GM21529 (cell line): ENCODE measurements around the gene MTHFD1L.
"Not testable (repeated sequence)": the region's sequence is repeated elsewhere in the genome, so short reads cannot be mapped to it uniquely, and the experiment has no call there.

ENCODE experiments used
- ATAC-seq: cut with Tn5 transposase; IDR thresholded peaks from one replicate; pipeline ENCODE4 v1.9.1; 2021; ENCODE audit not compliant: unreplicated experiment

MTHFD1L gene

DNA sequence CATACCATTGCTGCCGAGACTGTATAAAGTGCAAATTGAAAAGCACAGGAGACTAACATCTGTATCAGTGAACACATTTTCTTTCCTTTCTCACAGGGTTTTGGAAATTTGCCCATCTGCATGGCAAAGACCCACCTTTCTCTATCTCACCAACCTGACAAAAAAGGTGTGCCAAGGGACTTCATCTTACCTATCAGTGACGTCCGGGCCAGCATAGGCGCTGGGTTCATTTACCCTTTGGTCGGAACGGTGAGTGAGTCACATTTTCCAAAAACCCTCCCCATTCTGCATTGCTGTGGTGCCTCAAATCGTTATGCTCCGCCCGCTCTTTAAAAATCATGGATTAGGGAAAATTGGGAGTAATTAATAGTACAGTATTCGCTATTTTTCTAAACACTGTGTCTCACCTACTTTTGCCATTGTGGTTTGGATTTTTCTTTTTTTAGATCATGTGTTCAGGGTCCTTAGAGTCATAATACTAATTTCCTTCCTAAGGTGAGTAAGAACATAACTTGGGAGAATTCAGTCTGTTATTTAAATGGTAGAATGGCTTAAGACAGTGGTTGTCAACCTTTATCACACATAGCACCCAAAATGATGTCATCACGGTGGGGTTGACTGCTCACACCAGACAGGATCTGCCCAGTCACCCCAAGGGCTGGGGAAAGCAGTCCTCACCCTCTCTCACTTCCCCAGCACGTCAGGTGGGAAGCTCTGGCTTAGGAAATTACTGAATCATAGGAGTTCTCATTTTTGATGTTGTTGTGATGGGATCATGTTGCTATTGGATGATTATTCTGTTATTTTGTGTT, 171.6 kb downstream of the MTHFD1L start:
- ATAC-seq, result no peak

DNA sequence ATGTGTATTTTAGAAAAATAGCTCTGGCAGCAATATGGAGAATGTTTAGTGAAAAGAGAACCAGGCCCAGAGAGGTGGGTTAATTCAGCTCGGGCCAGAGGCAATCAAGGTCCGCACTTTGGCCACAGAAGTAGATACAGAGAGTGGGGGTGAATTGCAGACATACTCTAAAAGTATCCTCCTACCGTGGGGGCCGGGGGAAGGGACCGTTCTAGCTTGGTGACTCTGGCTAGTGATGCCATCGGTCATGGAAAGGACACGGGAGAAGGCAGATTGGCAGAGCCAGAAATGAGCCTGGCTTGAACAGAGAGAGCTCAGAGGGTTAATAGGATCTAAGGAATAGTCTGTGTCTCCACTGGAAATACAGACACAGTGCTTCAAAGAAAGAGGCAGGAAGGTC, 173.1 kb downstream of the MTHFD1L start:
- ATAC-seq, result no peak

DNA sequence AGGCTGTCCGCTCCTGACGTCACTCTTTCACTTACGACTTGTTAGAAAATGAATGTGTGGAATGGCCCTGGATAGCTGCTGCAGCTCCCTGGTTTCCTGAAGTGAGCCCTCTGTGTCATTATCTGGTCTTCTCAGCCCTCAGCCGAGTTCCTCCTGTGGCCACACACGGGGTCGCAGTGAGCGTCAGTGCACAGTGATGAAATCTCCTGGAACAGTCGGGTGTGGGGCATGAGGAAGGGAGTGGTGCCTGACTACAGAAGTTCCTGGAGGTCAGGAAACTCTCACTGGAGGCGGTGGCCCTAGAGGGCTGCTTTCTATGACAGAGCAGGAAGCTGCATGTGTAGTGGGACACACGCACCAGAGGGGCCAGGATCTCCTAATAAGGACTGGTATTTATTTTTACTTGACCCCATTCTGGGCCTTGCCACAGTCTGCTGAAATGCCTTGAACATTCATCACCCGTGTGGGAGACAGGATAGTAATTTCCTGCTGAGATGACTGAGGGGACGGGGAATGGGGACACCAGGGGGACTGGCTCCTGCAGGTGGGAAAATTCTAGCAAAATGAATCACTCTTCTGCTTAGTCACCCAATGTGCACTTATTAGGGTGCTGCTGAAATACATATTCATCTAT, 175.5 kb downstream of the MTHFD1L start:
- ATAC-seq, result not testable (repeated sequence)

DNA sequence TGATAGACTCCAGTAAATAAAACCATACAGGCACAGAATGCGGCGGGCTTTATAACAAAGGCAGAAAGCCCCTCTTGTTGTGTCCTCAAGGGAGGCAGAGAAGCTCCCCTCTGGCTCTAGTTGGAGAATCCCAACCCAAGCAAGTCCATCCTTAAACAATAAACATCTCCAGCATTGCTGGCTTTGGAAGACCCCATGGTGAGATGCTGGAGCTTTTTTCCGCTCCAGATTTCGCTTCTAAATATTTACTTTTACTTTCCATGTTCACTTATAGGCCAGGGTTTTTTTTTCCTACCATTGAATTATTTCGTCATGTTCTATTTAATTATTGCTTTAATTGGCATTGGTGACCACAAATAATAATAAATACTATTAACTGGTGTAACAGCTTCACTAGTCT, 176.2 kb downstream of the MTHFD1L start:
- ATAC-seq, result no peak

DNA sequence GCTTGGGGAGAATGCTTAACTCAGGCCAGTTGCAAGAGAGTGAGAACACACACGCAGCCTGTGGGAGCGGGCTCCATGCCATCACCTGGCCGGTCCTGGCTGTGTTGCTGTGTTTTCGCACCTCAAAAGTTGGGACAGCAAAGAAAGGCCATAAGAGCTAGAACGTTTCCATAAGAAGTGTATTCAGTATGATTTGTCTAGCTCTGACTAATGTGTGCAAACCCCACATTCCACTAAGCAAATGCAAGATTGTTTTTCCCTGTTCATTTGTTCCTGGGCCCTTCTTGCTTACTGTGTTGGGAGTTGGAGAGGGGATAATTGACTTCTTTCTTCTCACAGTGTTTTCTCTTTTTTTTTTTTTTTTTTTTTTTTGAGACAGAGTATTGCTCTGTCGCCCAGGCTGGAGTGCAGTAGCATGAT, 177.4 kb downstream of the MTHFD1L start:
- not testable (repeated sequence) for ATAC-seq

DNA sequence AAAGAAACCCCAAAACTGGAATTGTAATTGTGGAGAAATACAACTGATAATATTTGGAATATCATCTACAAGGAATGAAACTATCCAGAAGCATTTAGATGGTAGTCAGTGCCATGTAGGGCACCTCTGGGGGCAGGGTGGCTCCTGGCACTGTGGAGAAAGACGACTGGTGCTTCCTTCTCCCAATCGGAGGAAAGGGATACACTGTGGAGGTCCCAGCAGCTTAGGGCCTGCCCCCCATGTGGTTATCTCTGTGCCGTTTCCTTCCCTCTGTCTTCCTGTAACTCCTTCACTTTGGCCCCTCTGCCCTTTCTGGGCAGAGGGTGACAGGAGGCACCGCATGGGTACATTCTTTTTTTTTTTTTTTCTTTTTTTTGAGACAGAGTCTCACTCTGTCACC, 178.4 kb downstream of the MTHFD1L start:
- ATAC-seq, result no peak

DNA sequence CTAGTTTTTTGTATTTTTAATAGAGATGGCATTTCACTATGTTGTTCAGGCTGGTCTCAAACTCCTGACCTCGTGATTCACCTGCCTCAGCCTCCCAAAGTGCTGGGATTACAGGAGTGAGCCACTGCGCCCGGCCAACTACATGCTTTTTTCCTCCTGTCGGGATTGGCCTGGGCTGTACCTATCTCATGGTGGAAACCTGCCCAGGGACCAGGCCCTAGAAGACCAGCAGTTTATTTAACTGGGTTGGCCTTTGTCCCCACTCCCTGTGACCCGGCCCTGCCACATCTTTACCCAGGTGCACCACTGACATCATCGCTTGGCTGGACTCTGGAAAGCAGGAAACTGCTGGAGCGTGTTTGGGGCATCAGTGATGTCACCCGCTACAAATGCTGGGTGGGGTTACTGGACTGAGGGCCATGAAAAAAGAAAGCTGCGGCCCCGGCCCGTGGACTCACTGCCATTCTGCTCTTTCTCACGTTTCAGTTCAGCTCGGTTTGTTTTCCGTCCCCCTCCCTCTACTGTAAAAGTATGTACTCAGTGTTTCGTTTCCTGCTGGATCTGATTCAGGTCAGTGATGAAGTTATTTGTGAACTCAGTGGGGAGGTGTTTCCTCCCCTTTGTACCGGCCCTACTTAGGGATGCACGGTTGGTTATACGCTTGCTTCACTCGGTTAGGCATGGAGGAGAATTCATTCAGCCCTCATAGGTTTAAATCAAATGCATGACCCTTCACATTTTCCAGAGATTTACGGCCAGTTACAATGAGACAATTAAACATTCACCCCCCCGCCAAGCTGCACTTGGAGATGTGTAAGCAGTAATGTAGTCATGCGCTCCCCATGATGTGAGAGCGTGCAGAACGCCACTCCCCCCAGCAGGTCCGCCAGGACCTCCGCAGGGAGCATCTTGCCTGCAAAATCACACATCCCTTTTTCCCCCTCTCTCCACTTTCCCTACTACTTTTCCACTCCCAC, 179.3 kb downstream of the MTHFD1L start:
- ATAC-seq, result no peak

DNA sequence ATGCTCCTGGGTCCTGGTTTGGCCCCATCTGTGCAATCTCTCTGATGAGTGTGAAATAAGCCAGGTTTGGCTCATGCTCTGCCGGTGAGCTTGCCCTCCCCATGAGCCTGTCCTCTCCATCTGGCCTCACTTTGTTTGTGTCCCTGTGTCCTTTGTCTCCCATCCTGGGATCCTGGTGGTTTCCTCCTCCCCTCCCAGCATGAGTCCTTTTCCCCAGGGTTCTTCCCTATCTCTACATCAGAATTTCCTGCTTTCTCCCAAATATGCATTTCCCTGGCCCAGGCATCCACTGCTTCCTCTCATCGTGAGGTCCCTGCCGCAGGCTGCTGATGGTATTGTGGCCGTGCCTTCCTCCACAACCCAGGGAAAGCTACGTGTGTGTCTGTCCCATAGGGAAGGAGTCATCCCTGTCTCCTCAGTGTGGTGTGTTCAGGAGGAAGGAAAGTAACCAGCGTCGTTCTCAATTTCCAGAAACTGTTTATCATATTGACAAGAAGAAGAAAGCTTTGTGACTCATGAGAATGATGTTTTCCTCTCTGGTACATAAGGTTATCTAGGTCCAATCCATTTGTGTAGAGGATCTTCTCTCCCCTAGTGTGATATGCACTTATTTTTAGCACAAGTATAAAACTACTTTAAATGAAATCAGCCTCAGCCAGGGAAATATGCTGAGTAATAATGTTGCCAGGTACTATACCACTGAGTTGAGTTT, 180.2 kb downstream of the MTHFD1L start:
- ATAC-seq, result not testable (repeated sequence)

DNA sequence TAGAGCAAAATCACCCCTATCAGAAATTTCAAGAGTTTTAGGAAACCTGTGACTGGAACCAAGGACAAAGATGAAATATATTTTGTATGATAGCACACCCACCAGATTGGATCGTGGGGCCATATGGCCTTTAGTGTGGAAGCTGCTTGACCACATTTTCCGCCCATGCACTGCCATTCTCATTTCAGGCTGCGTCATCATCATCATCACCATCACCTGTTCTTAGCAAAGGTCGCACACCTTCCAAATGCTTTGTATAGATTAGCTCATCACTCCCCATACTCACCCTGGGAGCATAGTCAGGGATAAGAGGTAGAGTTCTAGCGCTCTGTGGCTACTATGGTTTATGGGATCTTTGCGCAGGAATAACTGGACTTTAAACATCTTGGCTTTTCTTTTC, 185.7 kb downstream of the MTHFD1L start:
- ATAC-seq, result no peak

DNA sequence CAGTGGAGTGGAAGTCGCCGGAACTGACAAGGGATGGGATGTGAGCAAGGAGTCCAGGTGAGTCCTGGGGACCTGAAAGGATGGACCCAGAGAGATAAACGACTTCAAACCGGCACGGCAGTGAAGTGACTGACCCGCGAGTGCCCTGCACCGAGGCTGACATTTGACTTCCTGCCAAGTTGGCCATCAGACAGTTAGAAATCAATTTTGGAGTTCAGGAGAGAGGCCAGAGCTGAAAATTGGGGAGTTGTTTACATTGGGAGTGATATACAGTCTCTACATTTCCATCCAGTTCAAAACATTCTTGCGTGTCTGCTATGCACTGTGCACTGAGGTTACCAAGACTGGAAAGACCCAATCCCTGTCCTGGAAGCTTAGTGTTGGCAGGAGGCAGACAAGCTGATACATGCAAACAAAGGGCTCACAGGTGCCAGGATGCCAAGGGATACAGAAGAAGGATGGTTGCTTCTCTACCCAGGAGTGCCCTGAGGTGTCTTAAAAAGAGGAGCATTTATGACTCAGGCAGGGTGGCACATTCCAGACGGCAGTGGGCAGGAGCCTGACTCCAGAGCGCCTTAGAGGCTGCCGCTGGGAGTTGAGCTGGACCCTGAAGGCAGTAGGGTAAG, 186.6 kb downstream of the MTHFD1L start:
- no peak for ATAC-seq

DNA sequence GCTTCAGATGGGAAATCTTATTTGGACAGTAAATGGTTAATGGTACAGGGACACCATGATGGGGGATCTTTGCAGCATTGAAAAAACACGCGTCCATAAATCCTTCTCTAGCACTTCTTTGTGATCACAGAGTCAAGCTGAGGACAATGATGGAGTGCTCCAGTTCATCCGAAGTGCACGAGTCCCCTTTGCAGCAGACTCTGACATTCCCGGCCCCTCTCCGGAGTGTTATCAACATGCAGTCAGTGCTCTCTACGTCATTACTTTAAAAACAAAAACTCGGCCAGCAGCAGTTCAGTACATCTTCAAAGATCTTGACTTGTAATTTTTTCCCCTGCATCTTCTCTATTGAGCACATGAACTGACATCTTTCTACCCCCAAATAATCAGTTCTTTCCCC, 188.8 kb downstream of the MTHFD1L start:
- ATAC-seq, result no peak

DNA sequence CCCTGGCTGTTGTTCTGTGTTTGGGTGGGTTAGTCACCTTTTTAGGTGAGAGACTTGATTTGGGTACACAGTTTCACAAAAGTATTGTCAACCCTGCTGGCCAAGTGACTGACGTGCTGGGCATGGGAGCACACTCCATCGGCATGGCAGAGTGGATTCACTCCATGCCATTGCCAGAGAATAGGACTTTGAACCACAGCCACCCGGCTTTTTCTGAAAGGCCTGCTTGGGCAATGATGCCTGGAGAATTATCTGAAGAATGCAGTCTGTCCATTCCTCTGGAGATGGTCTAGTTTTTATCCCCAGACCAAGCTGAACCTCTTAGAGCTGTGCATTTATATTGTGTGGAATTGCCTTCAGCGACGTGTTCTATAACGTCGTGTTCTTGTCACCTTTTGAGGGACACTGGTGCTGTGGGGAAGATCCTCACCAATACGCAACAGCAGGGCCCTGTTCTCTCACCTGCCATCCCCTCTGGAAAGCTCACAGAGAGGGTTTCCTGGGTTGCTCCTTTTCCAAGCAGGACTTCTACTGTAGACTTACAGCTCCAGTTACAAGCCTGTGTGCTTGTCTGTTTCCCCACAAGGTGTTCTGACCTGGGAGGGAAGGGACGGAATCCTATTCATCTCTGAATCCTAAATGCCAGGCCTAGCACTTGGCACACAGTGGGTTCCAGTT, 190.9 kb downstream of the MTHFD1L start:
- no peak for ATAC-seq

DNA sequence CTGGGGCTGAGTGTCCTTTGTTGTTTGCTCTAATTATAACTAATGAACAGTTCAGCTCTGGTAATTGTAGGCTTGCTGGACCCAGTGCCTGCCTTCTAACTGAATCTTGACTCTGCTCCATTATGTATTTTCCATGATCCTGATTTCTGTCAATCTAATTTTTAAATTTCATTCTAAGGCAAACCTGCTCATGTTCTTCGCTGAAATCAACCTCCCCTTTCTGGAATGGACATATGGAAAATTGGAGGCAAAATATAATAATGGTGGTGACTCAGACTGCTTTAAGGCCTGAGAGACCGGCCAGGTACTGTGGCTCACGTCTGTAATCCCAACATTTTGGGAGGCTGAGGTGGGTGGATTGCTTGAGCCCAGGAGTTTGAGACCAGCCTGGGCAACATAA, 191.6 kb downstream of the MTHFD1L start:
- ATAC-seq, result no peak

DNA sequence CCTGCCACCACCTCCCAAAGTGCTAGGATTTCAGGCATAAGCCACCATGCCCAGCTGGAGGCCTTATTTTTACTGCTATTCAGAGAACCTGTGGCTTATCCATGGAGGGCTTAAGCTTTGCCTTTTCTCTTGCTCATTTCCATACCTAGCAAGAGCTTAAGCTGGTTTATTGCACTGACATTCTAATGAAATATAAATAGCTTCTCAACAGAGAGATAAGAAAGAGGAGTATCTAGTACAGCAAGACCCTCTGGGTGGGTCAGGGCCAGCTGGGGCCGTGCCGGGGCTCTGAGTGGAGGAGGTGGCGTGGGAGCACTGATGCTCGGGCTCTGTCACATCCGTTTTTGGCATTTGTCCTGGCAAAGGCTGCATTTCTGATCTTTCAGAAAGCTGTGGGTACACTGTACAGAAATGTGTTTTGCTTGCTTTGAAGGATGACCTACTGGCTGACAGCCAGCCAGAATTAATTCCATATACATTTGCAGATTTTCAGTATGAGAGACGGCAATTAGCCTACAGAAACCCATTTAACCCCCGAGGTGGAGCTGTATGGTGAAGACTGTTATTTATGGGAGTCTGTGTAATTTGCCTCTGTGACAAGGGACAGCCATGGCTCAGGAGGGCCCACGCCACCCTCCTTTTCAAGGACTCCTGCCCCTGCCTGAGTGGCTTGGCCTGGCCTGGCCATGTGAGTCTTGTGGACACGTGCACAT, 192.7 kb downstream of the MTHFD1L start:
- no peak for ATAC-seq

DNA sequence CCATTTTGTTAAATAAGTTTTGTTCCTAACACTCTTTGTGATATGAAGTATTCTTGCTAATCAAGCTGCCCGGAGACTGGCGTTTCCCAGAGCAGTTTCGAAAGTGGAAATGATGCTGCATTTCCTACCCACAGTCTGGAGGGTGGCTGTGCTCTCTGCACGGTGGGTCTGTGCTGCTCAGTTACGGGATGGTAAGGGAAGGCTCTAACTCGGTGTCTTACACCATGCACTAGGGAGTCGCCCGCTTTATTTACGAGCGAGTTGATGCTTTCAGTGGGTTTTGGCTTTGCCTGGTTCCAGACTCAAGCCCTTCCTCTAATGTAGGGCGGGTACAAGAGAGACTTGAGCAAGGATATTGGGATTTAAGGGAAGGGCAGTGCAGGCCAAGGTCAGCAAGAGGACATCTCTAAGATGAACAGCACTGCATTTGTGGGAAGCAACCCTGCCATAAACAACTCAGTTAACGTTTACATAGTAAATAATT, 194.2 kb downstream of the MTHFD1L start:
- ATAC-seq, result no peak

DNA sequence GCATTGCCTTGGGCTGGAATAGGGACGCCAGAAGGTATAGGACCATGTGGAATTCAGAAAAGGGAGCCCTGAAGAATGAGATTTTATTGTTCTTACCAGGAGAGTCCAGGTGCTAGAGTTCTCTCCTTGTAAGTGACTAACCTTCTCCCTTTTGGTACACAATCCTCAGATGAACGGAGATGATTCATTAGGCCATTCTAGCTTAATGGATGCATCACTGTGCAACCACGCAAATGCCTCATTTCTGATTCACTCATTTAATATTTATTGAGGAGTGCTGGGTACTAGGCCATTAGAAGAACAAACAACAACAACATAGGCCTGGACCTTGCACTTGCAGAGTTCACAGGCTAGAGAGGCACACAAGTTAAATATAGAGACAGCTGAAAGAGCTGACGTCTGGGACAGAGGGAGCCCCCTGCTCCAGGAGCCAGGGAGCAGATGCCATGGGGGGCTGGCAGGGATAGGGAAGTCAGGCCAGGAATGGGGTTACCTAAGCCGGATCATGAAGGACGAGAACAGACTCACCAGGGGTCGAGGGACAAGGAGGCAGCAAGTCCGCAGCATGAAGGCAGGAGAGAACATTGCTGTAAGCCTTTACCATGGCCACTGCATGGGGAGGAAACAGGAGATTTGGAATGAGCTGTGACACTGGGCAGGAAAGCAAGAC, 194.7 kb downstream of the MTHFD1L start:
- no peak for ATAC-seq

DNA sequence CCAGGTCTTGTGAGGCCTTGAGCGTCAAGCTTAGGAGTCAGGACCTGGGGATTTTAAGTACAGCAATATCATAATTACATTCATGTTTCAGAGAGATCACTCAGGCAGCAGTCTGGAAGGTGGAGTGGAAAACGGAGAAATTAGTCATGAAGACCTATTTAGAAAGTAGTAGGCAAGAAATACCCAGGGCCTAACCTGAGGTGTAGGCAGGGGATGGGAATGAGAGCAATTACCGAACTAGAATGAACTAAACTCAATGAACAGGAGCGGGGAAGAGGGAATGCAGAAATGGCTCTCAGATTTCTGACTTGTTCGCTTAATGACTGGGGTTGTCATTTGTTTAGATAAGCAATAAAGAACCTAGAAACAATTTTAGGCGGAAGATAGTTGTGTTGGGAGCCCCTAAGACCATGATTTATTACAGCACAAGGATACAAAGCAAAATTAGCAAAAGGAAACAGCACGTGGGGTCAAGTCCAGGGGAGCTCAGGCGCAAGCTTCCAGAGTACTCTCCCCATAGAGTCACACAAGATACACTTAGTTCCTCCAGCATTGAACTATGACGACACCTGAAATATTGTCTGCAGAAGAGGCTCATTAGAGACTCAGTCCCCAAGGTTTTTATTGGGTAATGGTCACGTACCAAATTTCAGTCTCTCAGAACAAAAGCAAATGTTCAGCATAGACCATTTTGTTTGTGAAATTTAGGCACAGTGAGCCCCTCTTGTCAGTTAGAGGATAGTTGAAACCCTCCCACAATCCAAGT, 195.4 kb downstream of the MTHFD1L start:
- no peak for ATAC-seq

DNA sequence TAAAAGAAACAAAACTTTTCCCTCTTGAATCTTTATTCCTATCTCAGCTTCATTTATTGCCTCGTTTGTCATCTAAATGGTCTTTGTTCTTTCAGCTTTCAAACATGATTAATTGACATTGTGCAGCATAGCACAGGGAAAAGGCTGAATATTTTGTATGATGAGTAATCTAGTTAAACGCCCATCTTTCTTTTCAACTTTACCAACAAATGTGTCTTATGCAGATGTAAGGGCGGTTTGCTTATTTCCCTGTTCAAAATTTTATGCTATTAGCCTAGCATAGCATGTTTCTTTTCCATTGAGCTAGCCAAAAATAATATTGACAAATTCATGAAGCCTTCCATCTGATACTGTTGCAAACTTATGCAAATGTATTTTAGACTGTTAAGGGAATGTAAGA, 197.8 kb downstream of the MTHFD1L start:
- ATAC-seq, result no peak
